HEK293 (cell line): Measurements from ENCODE around the gene LGSN.
A peak's percentile ranks its signal among the peaks of the same experiment; 100 is the strongest.

ENCODE experiments used
- CTCF ChIA-PET: fragments of 350-600 bp; formaldehyde crosslinking; extraction: SDS; loops from one replicate; lab custom pipeline; 2021; ENCODE audit warnings: antibody characterized with exemption; lab: Yijun Ruan, JAX
- POLR2A ChIA-PET: fragments of 300-600 bp; formaldehyde crosslinking; extraction: SDS; loops from one replicate; lab custom pipeline; 2020; ENCODE audit warnings: antibody characterized with exemption, inconsistent platforms; lab: Yijun Ruan, JAX
- H3K27ac ChIP-seq: fragments of 200-500 bp; sonication (Bioruptor generic); 2 replicates; pipeline ENCODE4 v1.5.1; 2014; ENCODE audit warnings: low read depth, low read length, control low read depth, inconsistent platforms; ENCODE audit errors: extremely low read depth
- H3K36me3 ChIP-seq, 2 experiments: fragments of 200-500 bp in 1 of 2; sonication (Bioruptor generic) in 1 of 2; 1 replicate in 1 of 2; 2 replicates in 1 of 2; pipeline ENCODE4 v1.5.1; 2014 to 2017; ENCODE audit warnings: inconsistent platforms in 2 of 2, low read length in 2 of 2; ENCODE audit not compliant: control insufficient read depth in 2 of 2, insufficient read depth in 1 of 2
- H3K4me1 ChIP-seq: fragments of 200-500 bp; sonication (Bioruptor generic); 2 replicates; pipeline ENCODE4 v1.5.1; 2014; ENCODE audit warnings: mild to moderate bottlenecking, low read length, inconsistent platforms; ENCODE audit not compliant: control insufficient read depth, insufficient read depth
- H3K4me3 ChIP-seq: 2 replicates; pipeline ENCODE4 v1.5.1; 2011; ENCODE audit warnings: low read depth, mild to moderate bottlenecking, control low read depth, low read length, moderate library complexity
- H3K9me3 ChIP-seq: fragments of 200-500 bp; sonication (Bioruptor generic); 2 replicates; pipeline ENCODE4 v1.5.1; 2014; ENCODE audit warnings: low read depth, low read length, inconsistent platforms; ENCODE audit not compliant: control insufficient read depth, insufficient read depth
- ZFP41 ChIP-seq: fragments of 450-650 bp; formaldehyde crosslinking; IDR thresholded peaks from 2 replicates; pipeline ENCODE4 v1.5.1; 2016; ENCODE audit warnings: missing biosample characterization, missing genetic modification characterization, borderline replicate concordance
- ZNF2 ChIP-seq: fragments of 450-650 bp; formaldehyde crosslinking; IDR thresholded peaks from 2 replicates; pipeline ENCODE4 v1.5.1; 2016; ENCODE audit warnings: missing biosample characterization, missing genetic modification characterization
- ZNF404 ChIP-seq: fragments of 450-650 bp; formaldehyde crosslinking; IDR thresholded peaks from 2 replicates; pipeline ENCODE4 v1.5.1; 2017; ENCODE audit warnings: missing biosample characterization, missing genetic modification characterization
- ZNF423 ChIP-seq: fragments of 450-650 bp; formaldehyde crosslinking; IDR thresholded peaks from 2 replicates; pipeline ENCODE4 v1.5.1; 2016; ENCODE audit warnings: missing biosample characterization, missing genetic modification characterization
- ZNF544 ChIP-seq: fragments of 450-650 bp; formaldehyde crosslinking; IDR thresholded peaks from 2 replicates; pipeline ENCODE4 v1.5.0; 2017; ENCODE audit warnings: missing biosample characterization, missing genetic modification characterization
- ZNF560 ChIP-seq: fragments of 450-650 bp; formaldehyde crosslinking; IDR thresholded peaks from 2 replicates; pipeline ENCODE4 v1.5.1; 2017; ENCODE audit warnings: missing biosample characterization, missing genetic modification characterization, borderline replicate concordance
- TF ChIP-seq, protein P1 (sequence below): fragments of 450-650 bp; formaldehyde crosslinking; IDR thresholded peaks from 2 replicates; pipeline ENCODE4 v1.5.1; 2016; ENCODE audit warnings: missing biosample characterization, missing genetic modification characterization
- TF ChIP-seq, protein P2 (sequence below): fragments of 450-650 bp; formaldehyde crosslinking; optimal IDR thresholded peaks from 2 replicates; pipeline ENCODE3; 2016; ENCODE audit warnings: missing biosample characterization, mild to moderate bottlenecking, missing genetic modification characterization
- TF ChIP-seq, protein P3 (sequence below): fragments of 450-650 bp; formaldehyde crosslinking; conservative IDR thresholded peaks from 2 replicates; pipeline ENCODE4 v1.5.1; 2016; ENCODE audit warnings: low read depth, missing biosample characterization, missing genetic modification characterization
- TF ChIP-seq, protein P4 (sequence below): fragments of 450-650 bp; formaldehyde crosslinking; IDR thresholded peaks from 2 replicates; pipeline ENCODE4 v1.5.1; 2016; ENCODE audit warnings: missing biosample characterization, missing genetic modification characterization, borderline replicate concordance

Gene LGSN

DNA sequence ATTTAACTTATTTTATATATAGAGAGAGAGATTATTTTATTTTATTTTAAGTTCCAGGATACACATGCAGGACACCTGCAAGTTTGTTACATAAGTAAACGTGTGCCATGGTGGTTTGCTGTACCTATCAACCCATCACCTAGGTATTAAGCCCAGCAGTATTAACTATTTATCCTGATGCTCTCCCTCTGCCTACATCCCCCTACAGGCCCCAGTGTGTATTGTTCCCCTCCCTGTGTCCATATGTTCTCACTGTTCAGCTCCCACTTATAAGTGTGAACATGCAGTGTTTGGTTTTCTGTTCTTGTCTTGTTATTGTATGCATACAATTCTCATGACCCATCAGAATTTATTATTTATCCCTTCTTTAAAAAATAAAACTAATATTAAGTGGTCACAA lies 73.9 kb downstream of the LGSN start:
- CTCF ChIA-PET = interaction anchor here (0.9 to 1.7 kb wide), 5 partner anchors 12 to 30 kb away, joined by 4 to 6 read pairs (median 4); no protein-coding TSS in a partner anchor
- no peaks in the 10 kb centered on the region for H3K9me3 ChIP-seq
- no peak overlapping the region for H3K4me3 ChIP-seq
- POLR2A ChIA-PET = no interaction called here
- no peak overlapping the region for H3K27ac ChIP-seq
- TF ChIP-seq ZNF404 (tag by site-specific recombination) = no peak
- TF ChIP-seq, protein P1, sequence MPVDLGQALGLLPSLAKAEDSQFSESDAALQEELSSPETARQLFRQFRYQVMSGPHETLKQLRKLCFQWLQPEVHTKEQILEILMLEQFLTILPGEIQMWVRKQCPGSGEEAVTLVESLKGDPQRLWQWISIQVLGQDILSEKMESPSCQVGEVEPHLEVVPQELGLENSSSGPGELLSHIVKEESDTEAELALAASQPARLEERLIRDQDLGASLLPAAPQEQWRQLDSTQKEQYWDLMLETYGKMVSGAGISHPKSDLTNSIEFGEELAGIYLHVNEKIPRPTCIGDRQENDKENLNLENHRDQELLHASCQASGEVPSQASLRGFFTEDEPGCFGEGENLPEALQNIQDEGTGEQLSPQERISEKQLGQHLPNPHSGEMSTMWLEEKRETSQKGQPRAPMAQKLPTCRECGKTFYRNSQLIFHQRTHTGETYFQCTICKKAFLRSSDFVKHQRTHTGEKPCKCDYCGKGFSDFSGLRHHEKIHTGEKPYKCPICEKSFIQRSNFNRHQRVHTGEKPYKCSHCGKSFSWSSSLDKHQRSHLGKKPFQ (tag by site-specific recombination) = 0 out of 2 replicates have a peak, but pooled peaks have one; percentile 42
- TF ChIP-seq, protein P2, sequence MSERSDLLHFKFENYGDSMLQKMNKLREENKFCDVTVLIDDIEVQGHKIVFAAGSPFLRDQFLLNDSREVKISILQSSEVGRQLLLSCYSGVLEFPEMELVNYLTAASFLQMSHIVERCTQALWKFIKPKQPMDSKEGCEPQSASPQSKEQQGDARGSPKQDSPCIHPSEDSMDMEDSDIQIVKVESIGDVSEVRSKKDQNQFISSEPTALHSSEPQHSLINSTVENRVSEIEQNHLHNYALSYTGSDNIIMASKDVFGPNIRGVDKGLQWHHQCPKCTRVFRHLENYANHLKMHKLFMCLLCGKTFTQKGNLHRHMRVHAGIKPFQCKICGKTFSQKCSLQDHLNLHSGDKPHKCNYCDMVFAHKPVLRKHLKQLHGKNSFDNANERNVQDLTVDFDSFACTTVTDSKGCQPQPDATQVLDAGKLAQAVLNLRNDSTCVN (tag by site-specific recombination) = no peak
- TF ChIP-seq, all 188 proteins: peak for 1
- H3K36me3 ChIP-seq = no peaks in the 10 kb centered on the region
- H3K4me1 ChIP-seq = no peaks in the 10 kb centered on the region

DNA sequence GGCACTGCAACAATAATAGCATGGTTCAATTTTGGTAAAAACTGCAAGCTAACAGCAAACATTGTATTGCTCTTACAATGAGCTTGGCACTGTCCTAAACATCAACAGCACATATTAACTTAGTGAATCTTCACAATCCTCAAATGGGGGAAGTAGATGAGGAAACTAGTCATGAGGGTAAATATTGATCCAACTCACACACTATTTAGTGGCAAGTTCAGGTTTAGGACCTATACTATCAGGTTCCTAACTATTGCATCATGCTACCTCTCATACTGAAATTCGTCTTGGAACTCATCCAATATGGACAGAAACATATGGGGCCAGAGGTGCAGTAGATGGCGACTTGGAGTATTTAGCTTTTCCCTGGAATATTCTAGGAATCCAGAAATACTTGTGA lies 74.4 kb downstream of the LGSN start:
- TF ChIP-seq, protein P3, sequence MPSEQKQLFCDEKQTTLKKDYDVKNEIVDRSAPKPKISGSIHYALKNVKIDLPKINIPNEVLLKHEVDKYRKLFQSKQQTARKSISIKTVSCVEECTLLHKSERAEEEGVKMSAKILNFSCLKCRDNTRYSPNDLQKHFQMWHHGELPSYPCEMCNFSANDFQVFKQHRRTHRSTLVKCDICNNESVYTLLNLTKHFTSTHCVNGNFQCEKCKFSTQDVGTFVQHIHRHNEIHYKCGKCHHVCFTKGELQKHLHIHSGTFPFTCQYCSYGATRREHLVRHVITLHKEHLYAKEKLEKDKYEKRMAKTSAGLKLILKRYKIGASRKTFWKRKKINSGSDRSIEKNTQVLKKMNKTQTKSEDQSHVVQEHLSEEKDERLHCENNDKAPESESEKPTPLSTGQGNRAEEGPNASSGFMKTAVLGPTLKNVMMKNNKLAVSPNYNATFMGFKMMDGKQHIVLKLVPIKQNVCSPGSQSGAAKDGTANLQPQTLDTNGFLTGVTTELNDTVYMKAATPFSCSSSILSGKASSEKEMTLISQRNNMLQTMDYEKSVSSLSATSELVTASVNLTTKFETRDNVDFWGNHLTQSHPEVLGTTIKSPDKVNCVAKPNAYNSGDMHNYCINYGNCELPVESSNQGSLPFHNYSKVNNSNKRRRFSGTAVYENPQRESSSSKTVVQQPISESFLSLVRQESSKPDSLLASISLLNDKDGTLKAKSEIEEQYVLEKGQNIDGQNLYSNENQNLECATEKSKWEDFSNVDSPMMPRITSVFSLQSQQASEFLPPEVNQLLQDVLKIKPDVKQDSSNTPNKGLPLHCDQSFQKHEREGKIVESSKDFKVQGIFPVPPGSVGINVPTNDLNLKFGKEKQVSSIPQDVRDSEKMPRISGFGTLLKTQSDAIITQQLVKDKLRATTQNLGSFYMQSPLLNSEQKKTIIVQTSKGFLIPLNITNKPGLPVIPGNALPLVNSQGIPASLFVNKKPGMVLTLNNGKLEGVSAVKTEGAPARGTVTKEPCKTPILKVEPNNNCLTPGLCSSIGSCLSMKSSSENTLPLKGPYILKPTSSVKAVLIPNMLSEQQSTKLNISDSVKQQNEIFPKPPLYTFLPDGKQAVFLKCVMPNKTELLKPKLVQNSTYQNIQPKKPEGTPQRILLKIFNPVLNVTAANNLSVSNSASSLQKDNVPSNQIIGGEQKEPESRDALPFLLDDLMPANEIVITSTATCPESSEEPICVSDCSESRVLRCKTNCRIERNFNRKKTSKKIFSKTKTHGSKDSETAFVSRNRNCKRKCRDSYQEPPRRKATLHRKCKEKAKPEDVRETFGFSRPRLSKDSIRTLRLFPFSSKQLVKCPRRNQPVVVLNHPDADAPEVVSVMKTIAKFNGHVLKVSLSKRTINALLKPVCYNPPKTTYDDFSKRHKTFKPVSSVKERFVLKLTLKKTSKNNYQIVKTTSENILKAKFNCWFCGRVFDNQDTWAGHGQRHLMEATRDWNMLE (tag by site-specific recombination) = no peak
- TF ChIP-seq ZNF544 (tag by site-specific recombination) (no peak), ZNF423 (tag by site-specific recombination) (no peak), ZNF2 (tag by site-specific recombination) (no peak), ZNF560 (tag by site-specific recombination) (no peak), ZFP41 (tag by site-specific recombination) (no peak)
- TF ChIP-seq, protein P4, sequence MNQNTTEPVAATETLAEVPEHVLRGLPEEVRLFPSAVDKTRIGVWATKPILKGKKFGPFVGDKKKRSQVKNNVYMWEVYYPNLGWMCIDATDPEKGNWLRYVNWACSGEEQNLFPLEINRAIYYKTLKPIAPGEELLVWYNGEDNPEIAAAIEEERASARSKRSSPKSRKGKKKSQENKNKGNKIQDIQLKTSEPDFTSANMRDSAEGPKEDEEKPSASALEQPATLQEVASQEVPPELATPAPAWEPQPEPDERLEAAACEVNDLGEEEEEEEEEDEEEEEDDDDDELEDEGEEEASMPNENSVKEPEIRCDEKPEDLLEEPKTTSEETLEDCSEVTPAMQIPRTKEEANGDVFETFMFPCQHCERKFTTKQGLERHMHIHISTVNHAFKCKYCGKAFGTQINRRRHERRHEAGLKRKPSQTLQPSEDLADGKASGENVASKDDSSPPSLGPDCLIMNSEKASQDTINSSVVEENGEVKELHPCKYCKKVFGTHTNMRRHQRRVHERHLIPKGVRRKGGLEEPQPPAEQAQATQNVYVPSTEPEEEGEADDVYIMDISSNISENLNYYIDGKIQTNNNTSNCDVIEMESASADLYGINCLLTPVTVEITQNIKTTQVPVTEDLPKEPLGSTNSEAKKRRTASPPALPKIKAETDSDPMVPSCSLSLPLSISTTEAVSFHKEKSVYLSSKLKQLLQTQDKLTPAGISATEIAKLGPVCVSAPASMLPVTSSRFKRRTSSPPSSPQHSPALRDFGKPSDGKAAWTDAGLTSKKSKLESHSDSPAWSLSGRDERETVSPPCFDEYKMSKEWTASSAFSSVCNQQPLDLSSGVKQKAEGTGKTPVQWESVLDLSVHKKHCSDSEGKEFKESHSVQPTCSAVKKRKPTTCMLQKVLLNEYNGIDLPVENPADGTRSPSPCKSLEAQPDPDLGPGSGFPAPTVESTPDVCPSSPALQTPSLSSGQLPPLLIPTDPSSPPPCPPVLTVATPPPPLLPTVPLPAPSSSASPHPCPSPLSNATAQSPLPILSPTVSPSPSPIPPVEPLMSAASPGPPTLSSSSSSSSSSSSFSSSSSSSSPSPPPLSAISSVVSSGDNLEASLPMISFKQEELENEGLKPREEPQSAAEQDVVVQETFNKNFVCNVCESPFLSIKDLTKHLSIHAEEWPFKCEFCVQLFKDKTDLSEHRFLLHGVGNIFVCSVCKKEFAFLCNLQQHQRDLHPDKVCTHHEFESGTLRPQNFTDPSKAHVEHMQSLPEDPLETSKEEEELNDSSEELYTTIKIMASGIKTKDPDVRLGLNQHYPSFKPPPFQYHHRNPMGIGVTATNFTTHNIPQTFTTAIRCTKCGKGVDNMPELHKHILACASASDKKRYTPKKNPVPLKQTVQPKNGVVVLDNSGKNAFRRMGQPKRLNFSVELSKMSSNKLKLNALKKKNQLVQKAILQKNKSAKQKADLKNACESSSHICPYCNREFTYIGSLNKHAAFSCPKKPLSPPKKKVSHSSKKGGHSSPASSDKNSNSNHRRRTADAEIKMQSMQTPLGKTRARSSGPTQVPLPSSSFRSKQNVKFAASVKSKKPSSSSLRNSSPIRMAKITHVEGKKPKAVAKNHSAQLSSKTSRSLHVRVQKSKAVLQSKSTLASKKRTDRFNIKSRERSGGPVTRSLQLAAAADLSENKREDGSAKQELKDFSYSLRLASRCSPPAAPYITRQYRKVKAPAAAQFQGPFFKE = no peak
- Histone ChIP-seq H3K4me1 (no peaks in the 10 kb centered on the region), H3K27ac (no peak overlapping the region), H3K9me3 (no peaks in the 10 kb centered on the region), H3K4me3 (no peak overlapping the region), H3K36me3 (no peaks in the 10 kb centered on the region)
- CTCF ChIA-PET = interaction anchor here (0.9 to 1.7 kb wide), 4 partner anchors 12 to 30 kb away, joined by 4 to 6 read pairs (median 4); no protein-coding TSS in a partner anchor
- POLR2A ChIA-PET = no interaction called here
